Uterus (tissue), 2 donors: ENCODE results near the gene HSD3B7.

ENCODE experiments used
- POLR2A ChIP-seq, 2 donors: fragments of 450-650 bp; IDR thresholded peaks; one replicate each; pipeline ENCODE4 v1.6.1; 2016; ENCODE audit warnings: antibody characterized with exemption in 2 of 2, mild to moderate bottlenecking in 1 of 2, moderate library complexity in 1 of 2
- TF ChIP-seq, protein P1 (sequence below), 4 experiments: fragments of 200-600 bp in 2 of 4; fragments of 450-650 bp in 2 of 4; sonication (generic) in 2 of 4; IDR thresholded peaks; one replicate each; pipeline ENCODE4 v1.5.1; 2016 to 2019; ENCODE audit warnings: antibody characterized with exemption in 4 of 4, mild to moderate bottlenecking in 2 of 4, moderate library complexity in 1 of 4

DNA sequence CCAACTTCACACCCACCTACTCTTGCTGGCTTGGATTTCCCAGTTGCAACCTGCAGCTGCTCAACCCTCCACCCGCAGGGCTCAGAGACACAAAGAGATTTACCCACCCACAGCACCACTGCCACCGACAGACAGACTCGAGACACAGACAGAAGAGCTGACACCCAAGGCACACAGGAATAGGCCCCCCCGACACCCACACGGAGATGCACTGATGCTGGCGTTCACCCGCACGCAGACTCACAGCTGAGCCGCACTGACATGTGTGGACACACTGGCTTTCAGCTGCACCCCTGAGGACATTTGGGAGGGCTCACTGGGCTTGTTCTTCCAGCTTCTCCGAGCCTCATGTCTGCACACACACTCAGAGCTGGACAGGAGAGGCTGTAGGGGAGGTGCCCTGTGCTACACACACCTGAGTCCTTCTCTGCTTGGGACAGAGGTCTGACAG is 17.3 kb downstream of the HSD3B7 start:
- TF ChIP-seq, protein P1, sequence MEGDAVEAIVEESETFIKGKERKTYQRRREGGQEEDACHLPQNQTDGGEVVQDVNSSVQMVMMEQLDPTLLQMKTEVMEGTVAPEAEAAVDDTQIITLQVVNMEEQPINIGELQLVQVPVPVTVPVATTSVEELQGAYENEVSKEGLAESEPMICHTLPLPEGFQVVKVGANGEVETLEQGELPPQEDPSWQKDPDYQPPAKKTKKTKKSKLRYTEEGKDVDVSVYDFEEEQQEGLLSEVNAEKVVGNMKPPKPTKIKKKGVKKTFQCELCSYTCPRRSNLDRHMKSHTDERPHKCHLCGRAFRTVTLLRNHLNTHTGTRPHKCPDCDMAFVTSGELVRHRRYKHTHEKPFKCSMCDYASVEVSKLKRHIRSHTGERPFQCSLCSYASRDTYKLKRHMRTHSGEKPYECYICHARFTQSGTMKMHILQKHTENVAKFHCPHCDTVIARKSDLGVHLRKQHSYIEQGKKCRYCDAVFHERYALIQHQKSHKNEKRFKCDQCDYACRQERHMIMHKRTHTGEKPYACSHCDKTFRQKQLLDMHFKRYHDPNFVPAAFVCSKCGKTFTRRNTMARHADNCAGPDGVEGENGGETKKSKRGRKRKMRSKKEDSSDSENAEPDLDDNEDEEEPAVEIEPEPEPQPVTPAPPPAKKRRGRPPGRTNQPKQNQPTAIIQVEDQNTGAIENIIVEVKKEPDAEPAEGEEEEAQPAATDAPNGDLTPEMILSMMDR (IDR thresholded peaks at IDR 0.05): no peak
- TF ChIP-seq POLR2A (IDR thresholded peaks at IDR 0.05): no peak
